GM23248 (cell line): ENCODE measurements around the gene BDH1. TPM values are rescaled to one million over a fixed set of nuclear protein-coding genes. Genes with fewer than 3 reads are reported as not detected.
"Not testable (repeated sequence)": the region's sequence is repeated elsewhere in the genome, so short reads cannot be mapped to it uniquely, and the experiment has no call there.

Experiments used
- DNase-seq: peaks from one replicate; pipeline ENCODE4 v3.0.0-alpha.2; 2015
- H2AFZ ChIP-seq: fragments of 200-600 bp; sonication (generic); 2 replicates; pipeline ENCODE4 v1.6.1; 2016; ENCODE audit warnings: antibody characterized with exemption
- H3F3A ChIP-seq: fragments of 200-600 bp; sonication (generic); 2 replicates; pipeline ENCODE4 v1.6.1; 2016; ENCODE audit warnings: mild to moderate bottlenecking, antibody characterized with exemption, mixed run types; ENCODE audit not compliant: insufficient read depth
- H3K27ac ChIP-seq: fragments of 200-600 bp; sonication (generic); 2 replicates; pipeline ENCODE4 v1.5.1; 2016; ENCODE audit warnings: mild to moderate bottlenecking
- H3K27me3 ChIP-seq: fragments of 200-600 bp; sonication (generic); replicated peaks from 2 replicates; pipeline ENCODE4 v1.6.1; 2016; ENCODE audit warnings: mild to moderate bottlenecking; ENCODE audit not compliant: insufficient read depth
- H3K36me3 ChIP-seq: fragments of 200-600 bp; sonication (generic); 2 replicates; pipeline ENCODE4 v1.6.1; 2016; ENCODE audit warnings: low read depth, mild to moderate bottlenecking
- H3K4me1 ChIP-seq: fragments of 200-600 bp; sonication (generic); 2 replicates; pipeline ENCODE4 v1.6.1; 2016; ENCODE audit warnings: mild to moderate bottlenecking; ENCODE audit not compliant: insufficient read depth
- H3K4me2 ChIP-seq: fragments of 200-600 bp; sonication (generic); one replicate; pipeline ENCODE4 v1.6.1; 2016; ENCODE audit warnings: mild to moderate bottlenecking; ENCODE audit not compliant: unreplicated experiment
- H3K4me3 ChIP-seq: fragments of 200-600 bp; sonication (generic); 2 replicates; pipeline ENCODE4 v1.5.1; 2016; ENCODE audit warnings: mild to moderate bottlenecking
- H3K79me2 ChIP-seq: fragments of 200-600 bp; sonication (generic); 2 replicates; pipeline ENCODE4 v1.6.1; 2016; ENCODE audit warnings: mild to moderate bottlenecking; ENCODE audit not compliant: insufficient read depth
- H3K9ac ChIP-seq: fragments of 200-600 bp; sonication (generic); 2 replicates; pipeline ENCODE4 v1.6.1; 2016; ENCODE audit warnings: mild to moderate bottlenecking
- H3K9me2 ChIP-seq: fragments of 200-600 bp; sonication (generic); 2 replicates; pipeline ENCODE4 v1.6.1; 2016; ENCODE audit warnings: mixed run types, mild to moderate bottlenecking, moderate library complexity; ENCODE audit not compliant: insufficient read depth
- H3K9me3 ChIP-seq: fragments of 200-600 bp; sonication (generic); one replicate; pipeline ENCODE4 v1.6.1; 2017; ENCODE audit warnings: low read depth
- H4K20me1 ChIP-seq: fragments of 200-600 bp; sonication (generic); 2 replicates; pipeline ENCODE4 v1.6.0; 2016; ENCODE audit not compliant: insufficient read depth
- EZH2 ChIP-seq: fragments of 200-600 bp; sonication (generic); IDR thresholded peaks from 2 replicates; pipeline ENCODE4 v1.6.1; 2018; ENCODE audit warnings: antibody characterized with exemption, mild to moderate bottlenecking; ENCODE audit not compliant: insufficient read depth, poor library complexity, severe bottlenecking
- EZH2phosphoT487 ChIP-seq: fragments of 200-600 bp; sonication (generic); IDR thresholded peaks from 2 replicates; pipeline ENCODE4 v1.6.1; 2018; ENCODE audit warnings: antibody characterized with exemption, moderate library complexity, mild to moderate bottlenecking, low read depth; ENCODE audit not compliant: insufficient read depth
- WGBS, 2 experiments: methylation state at CpG; one replicate each; pipeline ENCODE4 v1.1.6; 2015 to 2017; ENCODE audit warnings: low lambda C conversion rate in 2 of 2, low coverage in 1 of 2; ENCODE audit errors: missing lambda C conversion rate in 2 of 2; 5-methylcytosine and 5-hydroxymethylcytosine counted together
- in situ Hi-C: fragments of 300-500 bp; cut with MboI; formaldehyde crosslinking; loops from 2 replicates; pipeline ENCODE4 v1.15.0; 2020
- polyA plus RNA-seq: library from polyadenylated mRNA; unstranded; fragments of >200 nt; fragmentation: Nextera tagmentation; extraction: Ambion mirVana; gene quantifications from 2 replicates; pipeline ENCODE4 v1.2.1, GENCODE V29; 2016
- total RNA-seq: library from RNA; depleted of rRNA; stranded (reverse); fragments of >200 nt; shearing (Covaris generic); gene quantifications from 2 replicates; pipeline ENCODE4 v1.2.3, GENCODE V29; 2014

The BDH1 gene
- total and polyA plus RNA-seq, 2 experiments from 2014 or later: 2.7 to 3.4 TPM

DNA sequence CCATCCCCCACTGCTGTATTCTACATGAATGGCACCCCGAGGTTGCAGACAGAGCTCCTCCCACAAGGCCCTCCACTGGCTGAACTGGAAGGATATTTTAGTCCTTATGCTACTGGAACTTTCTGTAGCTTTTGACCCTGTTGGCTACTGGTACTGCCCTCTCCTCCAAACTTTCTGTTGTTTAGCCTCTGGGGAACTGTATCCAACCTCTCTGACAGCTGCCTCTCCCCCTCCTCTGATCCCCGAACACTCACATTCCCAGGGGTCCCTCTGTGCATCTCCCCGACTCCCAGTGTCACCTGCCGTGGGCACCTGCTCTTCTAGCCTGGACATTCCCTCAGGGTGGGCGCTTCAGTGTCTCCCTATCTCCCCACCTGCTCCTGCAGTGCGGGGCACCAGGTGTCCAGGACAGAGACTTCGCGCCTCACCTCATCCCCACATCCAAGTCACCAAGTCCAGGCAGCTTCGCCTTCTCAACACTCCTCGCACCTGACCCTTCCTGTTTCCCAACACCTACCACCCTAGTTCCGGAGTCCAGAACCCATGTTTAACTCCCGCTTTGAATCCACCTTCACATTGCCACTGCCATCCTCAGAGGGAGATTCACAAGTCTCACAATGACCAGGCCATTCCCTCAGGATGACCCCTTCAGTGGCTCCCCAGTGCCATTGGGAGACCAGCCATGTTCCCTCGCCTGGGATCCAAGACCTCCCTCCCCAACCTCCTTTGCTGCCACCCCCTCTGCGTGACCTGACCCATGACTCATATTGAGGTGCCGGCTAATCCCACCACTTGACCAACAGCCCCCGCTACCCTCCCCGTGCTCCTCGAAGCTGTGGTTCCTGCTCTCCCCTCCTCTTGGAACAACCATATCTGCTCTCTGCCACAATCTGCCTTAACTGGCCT lies 34.2 kb downstream of the BDH1 start:
- WGBS, 2 experiments: 73 to 80% methylated on average over 18 of the region's 18 CpGs
- no peaks in the 10 kb centered on the region for H3K36me3 ChIP-seq
- H3K79me2 ChIP-seq: no peaks in the 10 kb centered on the region
- no peak overlapping the region for H2AFZ ChIP-seq
- no peak for DNase-seq
- no peaks in the 10 kb centered on the region for H3K9me3 ChIP-seq
- H3K4me3 ChIP-seq: no peak overlapping the region
- no peak overlapping the region for H3K9ac ChIP-seq
- no peaks in the 10 kb centered on the region for H4K20me1 ChIP-seq
- peaks cover 10% of the 10 kb centered on the region for H3K4me1 ChIP-seq
- H3K27ac ChIP-seq: no peak overlapping the region
- TF ChIP-seq EZH2phosphoT487 (no peak), EZH2 (no peak)
- in situ Hi-C loops: no loop called here
- H3K27me3 ChIP-seq: no peaks in the 10 kb centered on the region; the same call in 1 of the 2 replicates
- no peaks in the 10 kb centered on the region for H3K9me2 ChIP-seq
- no peaks in the 10 kb centered on the region for H3F3A ChIP-seq
- H3K4me2 ChIP-seq: no peak overlapping the region

DNA sequence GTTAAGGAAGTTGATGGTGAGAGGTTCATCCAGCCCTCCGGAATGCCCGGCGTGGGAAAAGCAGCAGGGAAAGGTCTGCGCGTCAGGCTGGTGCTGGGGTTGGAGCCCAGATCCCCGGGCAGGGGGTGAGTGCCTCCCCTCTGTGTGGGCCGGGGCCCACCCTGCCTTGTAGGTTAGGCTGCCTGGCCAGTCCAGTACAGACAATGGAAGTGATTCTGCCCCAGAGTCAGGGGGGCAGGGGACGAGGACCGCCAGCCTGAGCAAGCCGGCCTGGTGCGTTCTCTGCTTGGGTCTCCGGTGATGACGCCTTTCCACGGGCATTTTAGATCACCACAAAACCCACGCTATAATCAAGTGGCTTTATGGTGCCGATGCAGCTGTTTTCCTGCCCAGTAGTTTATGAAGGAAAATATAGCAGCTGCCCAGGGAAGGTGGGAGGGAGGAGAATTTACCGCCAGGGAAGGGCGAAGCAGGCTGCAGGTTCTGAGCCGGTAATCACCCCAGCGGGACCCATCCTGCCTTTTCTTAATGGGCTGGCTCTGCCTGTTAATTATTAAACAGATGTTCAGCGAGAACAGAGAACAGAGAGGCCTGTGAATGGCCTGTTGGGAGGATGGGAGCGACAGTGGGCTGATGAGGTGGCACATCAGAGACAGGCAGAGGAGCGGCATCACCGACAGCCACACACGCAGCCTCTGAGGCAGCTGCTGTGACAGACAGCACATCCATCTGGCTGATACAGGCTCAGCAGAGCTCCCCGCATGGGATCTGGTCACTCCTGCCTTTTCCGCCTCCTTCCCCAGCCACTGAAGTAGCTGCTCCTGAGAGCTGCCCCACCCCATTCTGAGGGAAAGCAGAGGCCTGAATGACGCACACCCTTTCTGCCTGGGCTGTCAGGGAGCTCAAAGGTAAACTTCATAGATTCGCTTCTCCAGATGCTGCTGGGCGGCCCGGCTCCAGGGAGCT lies 35.2 kb downstream of the BDH1 start:
- TF ChIP-seq EZH2phosphoT487: no peak
- no peak for TF ChIP-seq EZH2
- H3F3A ChIP-seq: no peaks in the 10 kb centered on the region
- DNase-seq: no peak
- H3K27me3 ChIP-seq: no peaks in the 10 kb centered on the region; the same call in 1 of the 2 replicates
- H3K36me3 ChIP-seq: no peaks in the 10 kb centered on the region
- no peaks in the 10 kb centered on the region for H3K9me3 ChIP-seq
- in situ Hi-C loops: no loop called here
- 91 to 92% methylated on average over 31 of the region's 31 CpGs for WGBS, 2 experiments
- no peaks in the 10 kb centered on the region for H3K9me2 ChIP-seq
- H2AFZ ChIP-seq: no peak overlapping the region
- H3K4me1 ChIP-seq: peaks cover 15% of the 10 kb centered on the region
- H3K9ac ChIP-seq: no peak overlapping the region
- no peak overlapping the region for H3K27ac ChIP-seq
- H3K4me2 ChIP-seq: no peak overlapping the region
- no peaks in the 10 kb centered on the region for H3K79me2 ChIP-seq
- H3K4me3 ChIP-seq: no peak overlapping the region
- no peaks in the 10 kb centered on the region for H4K20me1 ChIP-seq

DNA sequence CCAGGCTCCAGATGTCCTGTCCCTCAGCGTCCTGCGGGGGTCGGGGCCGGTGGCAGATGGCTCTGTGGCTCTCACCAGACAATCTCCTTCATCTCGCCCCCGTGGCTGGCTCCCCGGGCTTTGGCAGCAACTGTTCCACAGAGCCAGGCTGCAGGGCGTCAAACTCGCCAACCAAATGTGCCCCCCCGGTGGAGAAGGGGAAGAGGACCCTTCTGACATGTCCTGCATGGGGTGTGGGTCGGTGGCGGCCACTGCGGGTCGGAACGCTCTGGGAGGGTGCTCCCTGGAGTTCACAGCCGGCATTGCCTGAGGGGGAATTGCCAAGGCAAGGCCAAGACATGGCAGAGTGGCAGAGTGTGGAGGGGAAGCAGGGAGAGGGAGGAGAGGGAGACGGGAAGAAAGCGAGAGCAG lies 36.0 kb downstream of the BDH1 start:
- H3K4me3 ChIP-seq: no peak overlapping the region
- no peaks in the 10 kb centered on the region for H3K9me3 ChIP-seq
- H3K9me2 ChIP-seq: no peaks in the 10 kb centered on the region
- H3K4me1 ChIP-seq: peaks cover 15% of the 10 kb centered on the region
- H3K36me3 ChIP-seq: no peaks in the 10 kb centered on the region
- TF ChIP-seq EZH2phosphoT487 (no peak), EZH2 (no peak)
- in situ Hi-C loops: no loop called here
- H3K79me2 ChIP-seq: no peaks in the 10 kb centered on the region
- H3K9ac ChIP-seq: no peak overlapping the region
- H3K4me2 ChIP-seq: no peak overlapping the region
- no peaks in the 10 kb centered on the region for H4K20me1 ChIP-seq
- WGBS, 2 experiments: 91 to 94% methylated on average over 18 of the region's 18 CpGs
- H3F3A ChIP-seq: no peaks in the 10 kb centered on the region
- H2AFZ ChIP-seq: no peak overlapping the region
- no peak overlapping the region for H3K27ac ChIP-seq
- DNase-seq: no peak
- H3K27me3 ChIP-seq: no peaks in the 10 kb centered on the region; the same call in 1 of the 2 replicates

DNA sequence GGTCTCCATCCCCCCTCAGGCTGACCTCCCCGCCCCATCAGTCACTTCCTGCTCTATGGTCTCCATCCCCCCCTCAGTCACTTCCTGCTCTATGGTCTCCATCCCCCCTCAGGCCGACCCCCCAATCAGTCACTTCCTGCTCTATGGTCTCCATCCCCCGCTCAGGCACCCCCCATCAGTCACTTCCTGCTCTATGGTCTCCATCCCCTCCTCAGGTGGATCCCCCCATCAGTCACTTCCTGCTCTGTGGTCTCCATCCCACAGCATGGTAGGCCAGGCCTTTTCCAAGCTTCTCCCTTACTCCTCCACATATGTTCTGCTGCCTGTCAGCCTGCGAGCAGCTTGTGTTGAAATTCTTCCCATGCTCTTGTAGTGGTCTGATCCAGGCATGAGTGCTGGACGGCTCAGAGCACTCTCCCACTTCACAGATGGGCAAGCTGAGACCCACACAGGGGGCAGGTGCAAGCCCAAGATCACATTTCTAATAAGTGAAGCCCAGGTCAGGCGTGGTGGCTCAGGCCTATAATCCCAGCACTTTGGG lies 36.8 kb downstream of the BDH1 start:
- Histone ChIP-seq H3K36me3 (no peaks in the 10 kb centered on the region), H3K4me2 (no peak overlapping the region), H3K4me1 (peaks cover 15% of the 10 kb centered on the region), H3K27me3 (no peaks in the 10 kb centered on the region), H3K9me3 (no peaks in the 10 kb centered on the region), H3F3A (no peaks in the 10 kb centered on the region), H3K9ac (no peak overlapping the region), H3K79me2 (no peaks in the 10 kb centered on the region), H3K9me2 (no peaks in the 10 kb centered on the region), H3K4me3 (no peak overlapping the region), H2AFZ (no peak overlapping the region), H4K20me1 (no peaks in the 10 kb centered on the region), H3K27ac (no peak overlapping the region)
- peak; percentile 13 for DNase-seq
- TF ChIP-seq EZH2: no peak
- TF ChIP-seq EZH2phosphoT487: no peak
- in situ Hi-C loops: no loop called here
- WGBS, 2 experiments: 73 to 80% methylated on average over 4 to 6 of the region's 6 CpGs

DNA sequence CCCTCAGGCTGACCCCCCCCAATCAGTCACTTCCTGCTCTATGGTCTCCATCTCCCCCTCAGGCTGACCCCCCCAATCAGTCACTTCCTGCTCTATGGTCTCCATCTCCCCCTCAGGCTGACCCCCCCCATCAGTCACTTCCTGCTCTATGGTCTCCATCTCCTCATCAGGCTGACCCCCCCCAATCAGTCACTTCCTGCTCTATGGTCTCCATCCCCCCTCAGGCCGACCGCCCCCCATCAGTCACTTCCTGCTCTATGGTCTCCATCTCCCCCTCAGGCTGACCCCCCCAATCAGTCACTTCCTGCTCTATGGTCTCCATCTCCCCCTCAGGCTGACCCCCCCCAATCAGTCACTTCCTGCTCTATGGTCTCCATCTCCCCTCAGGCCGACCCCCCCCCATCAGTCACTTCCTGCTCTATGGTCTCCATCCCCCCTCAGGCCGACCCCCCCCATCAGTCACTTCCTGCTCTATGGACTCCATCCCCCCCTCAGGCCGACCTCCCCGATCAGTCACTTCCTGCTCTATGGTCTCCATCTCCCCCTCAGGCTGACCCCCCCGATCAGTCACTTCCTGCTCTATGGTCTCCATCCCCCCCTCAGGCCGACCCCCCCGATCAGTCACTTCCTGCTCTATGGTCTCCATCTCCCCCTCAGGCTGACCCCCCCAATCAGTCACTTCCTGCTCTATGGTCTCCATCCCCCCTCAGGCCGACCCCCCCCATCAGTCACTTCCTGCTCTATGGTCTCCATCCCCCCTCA lies 37.7 kb downstream of the BDH1 start:
- in situ Hi-C loops, H3K4me3 ChIP-seq, H4K20me1 ChIP-seq, H3K9me3 ChIP-seq, H3F3A ChIP-seq, H3K9me2 ChIP-seq, H3K79me2 ChIP-seq, DNase-seq, H3K27me3 ChIP-seq, H3K27ac ChIP-seq, H3K36me3 ChIP-seq, H3K9ac ChIP-seq, H3K4me2 ChIP-seq, H2AFZ ChIP-seq: not testable (repeated sequence)
- H3K4me1 ChIP-seq: peaks cover 15% of the 10 kb centered on the region
- 93% methylated on average over 10 of the region's 10 CpGs; no CpG with 5 or more reads in 1 of the 2 experiments for WGBS, 2 experiments

DNA sequence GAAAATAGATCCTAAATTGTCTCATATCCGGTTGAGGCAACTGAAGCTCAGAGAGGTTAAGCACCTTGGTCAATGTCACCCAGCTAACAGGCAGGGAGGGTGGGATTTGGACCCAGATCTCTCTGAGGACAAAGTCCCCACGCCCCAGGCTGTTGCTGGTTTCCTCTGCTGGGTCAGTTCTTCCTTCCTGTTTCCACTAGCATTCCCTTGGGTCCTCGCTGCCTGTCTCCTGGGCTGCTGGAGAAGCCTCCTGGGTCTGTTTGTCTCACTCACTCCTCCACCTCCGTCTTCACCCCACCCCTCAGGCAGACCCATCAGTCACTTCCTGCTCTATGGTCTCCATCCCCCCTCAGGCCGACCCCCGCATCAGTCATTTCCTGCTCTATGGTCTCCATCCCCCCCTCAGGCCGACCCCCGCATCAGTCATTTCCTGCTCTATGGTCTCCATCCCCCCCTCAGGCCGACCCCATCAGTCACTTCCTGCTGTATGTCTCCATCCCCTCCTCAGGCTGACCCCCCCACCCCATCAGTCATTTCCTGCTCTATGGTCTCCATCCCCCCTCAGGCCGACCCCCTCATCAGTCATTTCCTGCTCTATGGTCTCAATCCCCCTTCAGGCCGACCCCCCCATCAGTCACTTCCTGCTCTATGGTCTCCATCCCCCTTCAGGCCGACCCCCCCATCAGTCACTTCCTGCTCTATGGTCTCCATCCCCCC lies 38.7 kb downstream of the BDH1 start:
- in situ Hi-C loops, H3K27me3 ChIP-seq, H3K9me2 ChIP-seq, H4K20me1 ChIP-seq, H3K9me3 ChIP-seq, DNase-seq, H3F3A ChIP-seq, H2AFZ ChIP-seq, H3K36me3 ChIP-seq, H3K4me2 ChIP-seq, H3K27ac ChIP-seq, H3K79me2 ChIP-seq, H3K4me3 ChIP-seq: not testable (repeated sequence)
- Histone ChIP-seq H3K9ac (0 out of 2 replicates have a peak overlapping the region, but pooled peaks have one; percentile 6), H3K4me1 (peaks cover 10% of the 10 kb centered on the region)
- 56 to 65% methylated on average over 2 to 12 of the region's 12 CpGs for WGBS, 2 experiments
